ENCODE measurements around the gene SPAAR. TPM values are rescaled to one million over a fixed set of nuclear protein-coding genes. Genes with fewer than 3 reads are reported as not detected.

SPAAR gene
- total RNA-seq, 1 experiment from 2014 or later, result not detected

DNA sequence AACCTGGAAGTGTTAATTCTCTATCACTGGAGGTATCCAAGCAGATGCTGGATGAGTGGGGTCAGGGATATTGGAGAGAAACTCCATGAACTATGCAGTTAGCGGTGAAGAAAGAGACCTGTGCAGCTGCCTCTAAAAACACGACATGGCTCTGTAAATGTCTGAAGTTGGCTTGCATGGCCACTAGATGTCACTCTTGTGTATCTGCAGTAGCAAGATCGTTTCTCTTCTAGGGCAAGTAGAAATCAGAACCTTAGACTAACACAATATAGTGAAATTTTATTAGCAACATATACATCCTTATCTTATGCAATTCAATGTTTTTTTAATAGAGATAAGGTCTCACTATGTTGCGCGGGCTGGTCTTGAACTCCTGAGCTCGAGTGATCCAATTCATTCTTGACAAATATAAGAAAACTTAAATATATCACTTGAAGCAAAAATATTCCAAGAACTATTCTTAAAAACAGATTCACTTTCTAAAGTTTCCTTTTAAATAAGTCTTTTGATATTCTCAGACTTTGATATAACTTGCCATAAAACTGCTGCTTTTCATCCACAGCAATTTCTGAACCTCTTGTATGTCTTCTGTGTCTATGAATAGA, 45.8 kb downstream of the SPAAR start:
- Histone ChIP-seq H3K4me2 (ENCODE audit: low read length) (peak overlapping the region; percentile 65), H2AFZ (ENCODE audit: low read depth, low read length, poor library complexity, severe bottlenecking) (peak overlapping the region; percentile 92), H3K9ac (ENCODE audit: low read length) (no peak overlapping the region), H3K4me1 (ENCODE audit: control insufficient read depth in 1 of 2, insufficient read depth in 2 of 2, low read length in 2 of 2) (peaks cover 0 to 8% of the 10 kb centered on the region in 2 experiments; a peak in 3 of 4 replicates), H3K9me2 (ENCODE audit: insufficient read depth) (no peaks in the 10 kb centered on the region), H3K79me2 (ENCODE audit: insufficient read depth, low read length) (no peaks in the 10 kb centered on the region), H3K36me3 (ENCODE audit: control insufficient read depth in 1 of 2, insufficient read depth in 2 of 2, low read length in 2 of 2) (no peaks in the 10 kb centered on the region), H3K9me3 (ENCODE audit: control insufficient read depth in 1 of 2, insufficient read depth in 1 of 2, low read depth in 1 of 2, low read length in 2 of 2) (no peaks in the 10 kb centered on the region), H3K4me3 (replicated peaks in 1 of 2; ENCODE audit: low read depth in 1 of 2, low read length in 2 of 2) (peak overlapping the region in 1 of 2 experiments; percentile 26; a peak in 1 of 4 replicates), H3K27ac (ENCODE audit: low read depth, low read length) (no peak overlapping the region), H3K27me3 (ENCODE audit: insufficient read depth, low read length) (no peaks in the 10 kb centered on the region), H4K20me1 (ENCODE audit: insufficient read depth) (no peaks in the 10 kb centered on the region)
- intact Hi-C loops (cut with micrococcal nuclease), result loop anchor here (1.0 to 5.0 kb wide), 2 partner anchors 68 to 212 kb away; partner anchors contain the start of gene CCIN
- ChIA-PET CTCF (interaction anchor here (0.6 to 4.1 kb wide), 13 partner anchors 8 to 495 kb away, joined by 3 to 46 read pairs (median 5); partner anchors contain the start of gene RECK), POLR2A (interaction anchor here (1.1 kb wide), 1 partner anchor 9 kb away, joined by 4 read pairs; no protein-coding TSS in a partner anchor), RAD21 (ENCODE audit: low non-redundant PET in 1 of 2, low total read pairs in 2 of 2, uncharacterized antibody in 2 of 2, unreplicated experiment in 2 of 2) (interaction anchor here in 1 of 2 experiments (1.0 kb wide), 1 partner anchor 68 kb away, joined by 4 read pairs; no protein-coding TSS in a partner anchor)
- ATAC-seq (peak; percentile 95), DNase-seq (ENCODE audit: low read depth, low spot score) (peak; percentile 67)
- no peak for TF ChIP-seq EZH2 (IDR thresholded peaks at IDR 0.05)
- no peak for TF ChIP-seq FOSL1 (IDR thresholded peaks at IDR 0.05; ENCODE audit: low read depth)
- TF ChIP-seq YY1 (IDR thresholded peaks at IDR 0.05; ENCODE audit: extremely low read depth, insufficient replicate concordance, low read depth, low read length), result peak; percentile 43
- TF ChIP-seq RAD21 (IDR thresholded peaks at IDR 0.05; ENCODE audit: low read depth), result peak; percentile 83
- TF ChIP-seq, protein P1, sequence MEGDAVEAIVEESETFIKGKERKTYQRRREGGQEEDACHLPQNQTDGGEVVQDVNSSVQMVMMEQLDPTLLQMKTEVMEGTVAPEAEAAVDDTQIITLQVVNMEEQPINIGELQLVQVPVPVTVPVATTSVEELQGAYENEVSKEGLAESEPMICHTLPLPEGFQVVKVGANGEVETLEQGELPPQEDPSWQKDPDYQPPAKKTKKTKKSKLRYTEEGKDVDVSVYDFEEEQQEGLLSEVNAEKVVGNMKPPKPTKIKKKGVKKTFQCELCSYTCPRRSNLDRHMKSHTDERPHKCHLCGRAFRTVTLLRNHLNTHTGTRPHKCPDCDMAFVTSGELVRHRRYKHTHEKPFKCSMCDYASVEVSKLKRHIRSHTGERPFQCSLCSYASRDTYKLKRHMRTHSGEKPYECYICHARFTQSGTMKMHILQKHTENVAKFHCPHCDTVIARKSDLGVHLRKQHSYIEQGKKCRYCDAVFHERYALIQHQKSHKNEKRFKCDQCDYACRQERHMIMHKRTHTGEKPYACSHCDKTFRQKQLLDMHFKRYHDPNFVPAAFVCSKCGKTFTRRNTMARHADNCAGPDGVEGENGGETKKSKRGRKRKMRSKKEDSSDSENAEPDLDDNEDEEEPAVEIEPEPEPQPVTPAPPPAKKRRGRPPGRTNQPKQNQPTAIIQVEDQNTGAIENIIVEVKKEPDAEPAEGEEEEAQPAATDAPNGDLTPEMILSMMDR (IDR thresholded peaks at IDR 0.05 in 2 of 3, conservative IDR thresholded peaks at IDR 0.05 in 1 of 3; ENCODE audit: borderline replicate concordance in 1 of 3, insufficient read depth in 1 of 3, low read depth in 2 of 3, low read length in 2 of 3), result peak; percentile 86 to 89 (median 88)
- BruUV-seq (replicated peaks), result no TSS peak

DNA sequence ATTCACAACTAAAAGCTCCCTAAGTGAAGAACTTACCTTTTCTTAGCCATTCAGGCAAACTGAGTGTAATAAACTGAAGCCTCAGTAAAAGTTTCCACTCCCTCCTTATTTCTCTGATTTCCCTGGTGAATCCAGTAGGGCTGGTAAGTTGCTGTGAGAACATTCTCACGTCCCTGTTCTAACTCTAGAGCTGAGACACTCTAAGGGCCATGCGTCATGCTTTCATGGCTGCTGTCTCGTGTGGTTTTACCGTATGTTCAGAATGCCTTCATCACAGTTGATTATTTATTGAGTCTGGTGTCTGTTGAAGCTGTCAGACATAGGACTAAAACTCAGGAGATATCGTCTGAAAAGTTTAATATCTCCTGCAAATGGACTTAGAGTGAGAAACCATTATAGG, 47.4 kb downstream of the SPAAR start:
- Histone ChIP-seq H3K4me3 (replicated peaks in 1 of 2; ENCODE audit: low read depth in 1 of 2, low read length in 2 of 2) (no peak overlapping the region), H3K9me3 (ENCODE audit: control insufficient read depth in 1 of 2, insufficient read depth in 1 of 2, low read depth in 1 of 2, low read length in 2 of 2) (no peaks in the 10 kb centered on the region), H3K9ac (ENCODE audit: low read length) (no peak overlapping the region), H3K27ac (ENCODE audit: low read depth, low read length) (no peak overlapping the region), H3K79me2 (ENCODE audit: insufficient read depth, low read length) (no peaks in the 10 kb centered on the region), H3K4me2 (ENCODE audit: low read length) (no peak overlapping the region), H3K27me3 (ENCODE audit: insufficient read depth, low read length) (no peaks in the 10 kb centered on the region), H3K9me2 (ENCODE audit: insufficient read depth) (no peaks in the 10 kb centered on the region), H2AFZ (ENCODE audit: low read depth, low read length, poor library complexity, severe bottlenecking) (no peak overlapping the region), H4K20me1 (ENCODE audit: insufficient read depth) (no peaks in the 10 kb centered on the region), H3K4me1 (ENCODE audit: control insufficient read depth in 1 of 2, insufficient read depth in 2 of 2, low read length in 2 of 2) (peaks cover 0 to 4% of the 10 kb centered on the region in 2 experiments; a peak in 3 of 4 replicates), H3K36me3 (ENCODE audit: control insufficient read depth in 1 of 2, insufficient read depth in 2 of 2, low read length in 2 of 2) (no peaks in the 10 kb centered on the region)
- intact Hi-C loops (cut with micrococcal nuclease), result loop anchor here (5.0 kb wide), 1 partner anchor 211 kb away; the partner anchor contains the start of gene CCIN
- CTCF ChIA-PET, result interaction anchor here (3.2 to 4.1 kb wide), 2 partner anchors 11 to 67 kb away, joined by 32 to 46 read pairs; no protein-coding TSS in a partner anchor
- RAD21 ChIA-PET (ENCODE audit: low non-redundant PET in 1 of 2, low total read pairs in 2 of 2, uncharacterized antibody in 2 of 2, unreplicated experiment in 2 of 2), result no interaction called here
- BruUV-seq (replicated peaks), result no TSS peak
- ATAC-seq, result no peak
- DNase-seq (ENCODE audit: low read depth, low spot score), result no peak
- POLR2A ChIA-PET, result no interaction called here
- TF ChIP-seq, protein P2, sequence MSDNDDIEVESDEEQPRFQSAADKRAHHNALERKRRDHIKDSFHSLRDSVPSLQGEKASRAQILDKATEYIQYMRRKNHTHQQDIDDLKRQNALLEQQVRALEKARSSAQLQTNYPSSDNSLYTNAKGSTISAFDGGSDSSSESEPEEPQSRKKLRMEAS (IDR thresholded peaks at IDR 0.05), result no peak
- no peak for TF ChIP-seq CEBPB (IDR thresholded peaks at IDR 0.05; ENCODE audit: low read depth)
- TF ChIP-seq SP1 (IDR thresholded peaks at IDR 0.05; ENCODE audit: low read depth), result no peak
- no peak for TF ChIP-seq CBX3 (IDR thresholded peaks at IDR 0.05; ENCODE audit: low read depth)
- TF ChIP-seq, protein P1 (IDR thresholded peaks at IDR 0.05 in 2 of 3, conservative IDR thresholded peaks at IDR 0.05 in 1 of 3; ENCODE audit: borderline replicate concordance in 1 of 3, insufficient read depth in 1 of 3, low read depth in 2 of 3, low read length in 2 of 3), result no peak
